HG02588 (cell line): ENCODE measurements around the gene PDXP.
"Not testable (repeated sequence)": the region's sequence is repeated elsewhere in the genome, so short reads cannot be mapped to it uniquely, and the experiment has no call there.

Source experiments
- ATAC-seq: cut with Tn5 transposase; IDR thresholded peaks from one replicate; pipeline ENCODE4 v1.9.1; 2021; ENCODE audit warnings: mild to moderate bottlenecking, moderate library complexity; ENCODE audit not compliant: unreplicated experiment

PDXP gene, protein sequence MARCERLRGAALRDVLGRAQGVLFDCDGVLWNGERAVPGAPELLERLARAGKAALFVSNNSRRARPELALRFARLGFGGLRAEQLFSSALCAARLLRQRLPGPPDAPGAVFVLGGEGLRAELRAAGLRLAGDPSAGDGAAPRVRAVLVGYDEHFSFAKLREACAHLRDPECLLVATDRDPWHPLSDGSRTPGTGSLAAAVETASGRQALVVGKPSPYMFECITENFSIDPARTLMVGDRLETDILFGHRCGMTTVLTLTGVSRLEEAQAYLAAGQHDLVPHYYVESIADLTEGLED

DNA sequence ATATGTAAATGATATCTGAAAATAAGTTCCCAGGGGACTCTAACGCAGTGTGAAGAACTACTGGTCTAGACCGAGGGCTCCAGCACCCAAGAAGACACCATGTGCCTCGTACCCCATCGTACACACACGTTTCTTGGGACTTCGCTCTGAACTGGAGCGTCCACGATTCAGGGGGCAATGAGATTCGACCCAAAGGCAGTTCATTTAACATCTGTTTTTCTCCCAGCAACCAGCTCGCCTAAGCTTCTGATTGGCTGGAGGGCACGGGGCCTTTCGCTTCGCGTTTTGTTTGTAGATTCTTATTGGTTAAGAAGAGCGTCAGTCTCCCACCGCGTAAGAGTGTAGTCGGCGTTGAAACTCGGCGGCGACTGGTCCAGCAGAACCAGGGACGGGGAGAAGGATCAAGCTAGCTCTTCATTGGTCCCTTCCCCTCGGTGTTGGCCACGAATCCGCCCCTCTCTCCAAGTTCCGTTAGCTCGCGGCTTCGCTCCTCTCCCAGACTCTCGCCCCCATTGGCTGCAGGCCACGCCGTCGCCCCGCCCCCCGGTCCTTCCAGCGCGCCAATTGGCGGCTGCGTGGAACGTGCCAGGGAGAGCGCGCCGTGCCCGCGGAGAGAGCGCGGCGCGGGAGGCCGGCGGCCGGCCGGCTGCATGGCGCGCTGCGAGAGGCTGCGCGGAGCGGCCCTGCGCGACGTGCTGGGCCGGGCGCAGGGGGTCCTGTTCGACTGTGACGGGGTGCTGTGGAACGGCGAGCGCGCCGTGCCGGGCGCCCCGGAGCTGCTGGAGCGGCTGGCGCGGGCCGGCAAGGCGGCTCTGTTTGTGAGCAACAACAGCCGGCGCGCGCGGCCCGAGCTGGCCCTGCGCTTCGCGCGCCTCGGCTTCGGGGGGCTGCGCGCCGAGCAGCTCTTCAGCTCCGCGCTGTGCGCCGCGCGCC lies at the start of gene PDXP:
Gene PDXP (plus strand): TSS at position 591 of the 933 bp plus-strand sequence. CDS start 60 bp downstream, at position 651.
- ATAC-seq = peak; percentile 78

DNA sequence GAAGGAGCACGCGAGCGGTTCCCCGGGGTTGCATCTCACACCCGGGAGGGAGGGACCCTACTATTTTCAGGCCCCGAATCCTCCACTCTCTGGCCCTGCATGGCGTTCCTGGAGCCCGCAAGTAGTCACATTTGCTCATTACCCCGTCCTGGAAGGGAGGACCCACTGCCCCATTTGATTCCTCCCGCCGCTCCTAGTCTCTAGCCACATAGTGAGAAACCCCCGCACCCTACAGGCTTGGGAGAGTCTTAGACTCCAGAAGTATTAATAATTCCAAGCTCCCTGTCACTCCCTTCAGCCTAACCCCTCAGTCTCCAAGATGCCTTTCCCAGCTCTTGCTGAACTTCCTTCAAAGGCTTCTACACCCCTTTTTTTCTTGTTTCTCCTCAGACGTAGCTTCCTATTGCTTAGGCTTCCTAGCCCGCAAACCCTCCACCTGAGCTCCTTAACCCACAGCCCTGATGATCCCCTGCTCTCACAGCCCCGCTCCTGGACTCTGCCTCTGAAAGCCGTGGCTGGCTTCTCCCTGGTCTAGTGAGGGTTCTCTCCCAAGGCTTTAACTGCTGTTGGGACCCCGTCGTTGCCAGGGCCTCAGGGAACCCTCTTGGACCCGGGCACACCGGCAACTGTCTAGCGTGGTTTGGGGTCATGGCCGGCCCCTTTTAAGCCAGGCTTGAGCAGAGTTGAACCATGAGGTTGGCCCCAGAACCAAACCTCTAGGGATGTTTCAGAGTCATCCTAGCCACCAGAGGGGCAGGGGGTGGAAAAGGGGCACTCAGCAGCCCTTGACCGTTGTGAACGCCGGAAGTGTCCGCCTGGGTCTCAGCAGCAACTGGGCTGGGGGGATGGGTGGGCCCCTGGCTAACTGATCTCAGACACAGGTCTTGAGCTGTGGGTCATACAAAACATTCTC lies 49.0 kb upstream of the PDXP start:
- no peak for ATAC-seq

DNA sequence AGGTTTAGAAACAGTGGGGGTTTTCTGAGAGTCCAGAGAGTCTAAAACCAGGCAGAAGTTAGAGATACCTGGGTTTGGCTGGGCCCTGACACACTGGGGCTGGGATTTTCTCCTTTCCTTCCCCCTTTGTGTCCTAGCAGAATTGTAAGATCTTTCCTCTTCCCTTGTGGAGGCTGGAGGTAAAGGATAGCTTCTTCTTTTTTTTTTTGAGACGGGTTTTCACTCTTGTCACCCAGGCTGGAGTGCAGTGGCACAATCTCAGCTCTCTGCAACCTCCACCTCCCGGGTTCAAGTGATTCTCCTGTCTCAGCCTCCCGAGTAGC lies 48.4 kb upstream of the PDXP start:
- not testable (repeated sequence) for ATAC-seq

DNA sequence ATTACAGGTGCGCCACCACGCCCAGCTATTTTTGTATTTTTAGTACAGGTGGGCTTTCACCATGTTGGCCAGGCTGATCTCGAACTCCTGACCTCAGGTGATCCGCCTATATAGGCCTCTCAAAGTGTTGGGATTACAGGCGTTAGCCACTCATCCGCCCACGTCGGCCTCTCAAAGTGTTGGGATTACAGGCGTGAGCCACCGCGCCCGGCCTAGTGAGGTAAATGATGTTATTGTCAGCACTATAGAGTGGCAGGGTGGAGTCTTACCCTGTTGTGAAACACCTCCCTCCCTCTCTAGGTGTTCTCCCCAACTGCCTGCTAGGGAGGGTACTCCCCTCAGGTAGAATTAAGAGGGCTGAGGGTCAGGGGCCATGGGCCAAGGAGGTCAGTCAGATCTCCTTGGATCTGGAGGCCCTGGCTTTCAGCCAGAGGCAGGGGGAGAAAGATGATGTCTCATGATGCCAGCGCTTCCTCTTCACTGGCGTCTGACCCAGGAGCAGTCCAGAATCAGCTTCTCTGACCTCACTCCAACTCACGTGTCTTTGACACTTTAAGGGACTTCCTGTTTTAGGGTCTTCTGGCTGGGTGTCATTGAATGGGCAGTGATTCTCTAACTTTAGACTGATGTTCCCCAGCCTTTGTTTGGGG lies 47.9 kb upstream of the PDXP start:
- no peak for ATAC-seq

DNA sequence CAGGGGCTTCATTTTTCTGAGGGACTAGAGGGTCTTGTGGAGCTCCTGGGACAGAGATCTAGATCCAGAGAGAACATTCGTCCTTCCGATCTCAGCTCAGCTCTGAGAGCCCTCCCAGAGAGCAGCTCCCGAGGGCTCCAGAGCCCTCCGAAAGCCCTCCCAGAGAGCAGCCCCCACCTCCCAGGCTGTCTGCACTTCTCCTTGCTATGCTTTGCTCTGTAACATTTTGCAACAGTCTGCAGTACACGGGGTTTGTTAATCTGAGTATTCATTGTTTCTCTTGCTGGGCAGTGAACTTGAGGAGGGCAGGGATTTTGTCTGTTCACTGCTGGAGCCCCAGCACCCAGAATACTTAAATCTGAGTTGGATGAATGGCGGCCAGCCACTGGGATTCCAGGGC lies 47.3 kb upstream of the PDXP start:
- ATAC-seq = no peak

DNA sequence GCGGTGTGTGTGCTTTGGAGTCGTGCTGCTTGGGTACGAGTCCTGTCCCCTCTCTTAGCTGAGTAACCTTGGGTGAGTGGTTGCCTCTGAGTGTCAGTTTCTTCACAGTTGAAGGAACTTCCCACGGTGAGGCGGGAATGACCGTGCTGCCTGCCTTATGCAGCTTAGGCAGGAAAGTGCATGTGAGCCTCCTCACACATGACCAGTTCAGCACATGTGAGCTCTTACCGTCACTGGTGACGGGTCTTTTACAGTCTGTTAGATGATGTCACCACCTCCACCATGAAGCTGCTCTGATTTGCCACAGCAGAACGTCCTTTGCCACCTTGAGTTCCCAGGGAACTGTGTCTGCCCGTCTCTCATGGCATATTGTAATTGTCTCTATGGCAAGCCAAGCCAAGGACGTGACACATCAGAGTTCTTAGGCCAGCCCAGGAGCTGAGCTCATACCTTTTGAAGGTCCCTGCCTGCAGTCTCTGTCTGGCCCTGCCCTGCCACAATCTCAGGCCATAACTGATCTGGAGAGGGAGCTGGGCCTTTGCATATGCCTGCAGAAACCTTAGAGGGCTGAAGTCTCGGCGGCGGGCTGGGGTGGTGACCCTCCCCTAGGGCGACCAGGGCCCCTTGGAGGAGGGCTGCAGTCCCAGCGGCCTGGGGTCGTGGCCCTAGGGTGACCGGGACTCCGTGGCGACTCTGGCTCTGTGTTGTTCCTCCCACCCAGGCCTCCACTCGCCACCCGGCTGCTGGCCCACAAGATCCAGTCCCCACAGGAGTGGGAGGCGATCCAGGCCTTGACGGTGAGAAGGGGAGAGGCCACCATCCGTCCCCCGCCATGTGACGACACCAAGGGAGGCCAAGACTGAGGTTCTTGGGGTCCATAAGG lies 42.1 kb upstream of the PDXP start:
- no peak for ATAC-seq

DNA sequence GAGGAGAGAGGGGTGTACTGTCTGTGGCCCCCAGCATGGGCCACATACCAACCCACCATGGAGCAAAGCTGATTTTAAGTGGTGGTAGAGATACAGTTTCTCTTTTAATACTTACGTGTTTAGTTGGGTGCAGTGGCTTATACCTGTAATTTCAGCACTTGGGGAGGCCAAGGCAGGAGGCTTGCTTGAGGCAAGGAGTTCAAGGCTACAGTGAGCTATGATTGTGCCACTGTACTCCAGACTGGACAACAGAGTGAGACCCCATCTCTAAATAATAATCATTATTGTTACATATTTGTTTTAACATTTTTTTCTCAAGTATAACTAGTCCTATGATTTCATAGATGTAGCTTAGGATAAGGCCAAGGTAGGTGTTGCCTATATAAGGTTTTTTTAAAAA lies 41.1 kb upstream of the PDXP start:
- ATAC-seq = no peak

DNA sequence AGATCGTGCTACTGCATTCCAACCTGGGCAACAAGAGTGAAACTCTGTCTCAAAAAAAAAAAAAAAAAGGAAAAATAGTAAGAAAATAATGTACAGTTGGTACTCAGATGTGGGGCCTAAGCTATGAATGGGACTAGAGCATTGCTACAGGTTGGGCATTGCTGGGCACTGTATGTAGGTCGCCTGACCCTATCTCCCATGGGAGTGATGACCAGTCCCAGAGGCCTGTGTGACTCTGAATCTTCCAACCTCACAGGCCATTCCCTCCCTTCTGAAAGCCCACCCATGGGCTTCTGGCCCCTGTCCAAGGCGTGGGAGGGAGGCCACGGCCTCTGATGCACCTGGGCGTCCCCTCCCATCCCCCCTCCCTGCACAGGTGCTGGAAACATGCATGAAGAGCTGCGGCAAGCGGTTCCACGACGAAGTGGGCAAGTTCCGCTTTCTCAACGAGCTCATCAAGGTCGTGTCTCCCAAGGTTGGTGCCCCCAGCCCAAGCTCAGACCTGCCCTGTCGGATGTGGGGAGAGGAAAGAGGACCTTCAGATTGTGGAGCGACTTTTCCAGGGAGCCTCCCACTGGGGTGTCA lies 40.4 kb upstream of the PDXP start:
- no peak for ATAC-seq

DNA sequence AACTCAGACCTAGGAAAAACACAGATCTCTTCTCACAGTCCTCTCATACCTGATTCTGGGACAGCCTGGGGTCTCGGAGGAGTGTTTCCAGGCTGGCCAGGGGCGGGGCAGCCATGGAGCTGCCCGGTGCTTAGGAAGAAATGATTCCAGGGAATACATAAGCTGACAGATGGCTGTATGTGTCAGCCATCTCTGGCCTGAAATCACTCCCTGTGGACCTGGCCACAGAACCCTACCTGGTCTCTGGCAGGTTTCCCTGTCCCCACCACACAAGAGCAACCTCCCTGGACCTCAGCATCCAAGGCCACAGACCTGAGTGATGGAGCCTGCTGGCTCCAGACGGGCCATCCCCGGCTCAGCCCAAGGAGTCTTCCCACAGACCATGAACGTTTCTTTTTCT lies 39.8 kb upstream of the PDXP start:
- no peak for ATAC-seq

DNA sequence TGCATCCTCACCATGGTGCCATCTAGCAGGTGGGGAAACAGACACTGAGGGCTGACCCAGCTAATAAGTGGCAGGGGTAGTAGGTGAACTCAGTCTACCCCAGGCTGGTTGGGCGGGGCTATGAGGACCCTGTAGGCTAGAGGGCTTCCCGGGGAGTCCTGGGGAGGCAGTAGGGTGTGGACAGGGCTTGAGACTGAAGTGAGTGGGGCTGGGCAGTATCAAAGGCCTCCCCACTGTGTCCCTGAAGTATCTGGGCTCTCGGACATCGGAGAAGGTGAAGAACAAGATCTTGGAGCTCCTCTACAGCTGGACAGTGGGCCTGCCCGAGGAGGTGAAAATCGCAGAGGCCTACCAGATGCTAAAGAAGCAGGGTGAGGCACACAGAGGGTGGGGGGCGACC lies 38.5 kb upstream of the PDXP start:
- ATAC-seq = no peak

DNA sequence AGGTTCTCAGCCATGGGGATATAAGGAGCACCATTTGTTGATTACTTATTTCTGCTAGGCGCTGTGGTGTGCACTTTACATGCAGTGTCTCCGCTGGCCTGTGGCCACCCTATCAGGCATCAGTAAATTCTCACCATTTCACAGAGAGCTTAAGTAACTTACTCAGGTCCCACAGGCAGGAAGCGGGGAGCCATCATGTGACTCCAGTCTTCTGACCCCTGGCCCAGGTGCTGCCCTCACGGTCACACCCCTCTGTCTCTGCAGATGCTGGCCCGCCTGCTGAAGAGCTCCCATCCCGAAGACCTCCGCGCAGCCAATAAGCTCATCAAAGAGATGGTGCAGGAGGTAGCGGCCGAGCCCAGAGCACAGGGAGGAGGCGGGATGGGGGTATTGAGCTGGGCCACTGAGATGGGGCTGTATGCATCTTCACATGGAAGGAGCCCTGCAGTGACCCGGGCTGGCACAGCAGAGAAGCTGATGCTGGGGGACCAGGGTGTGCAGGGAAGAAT lies 37.1 kb upstream of the PDXP start:
- ATAC-seq = no peak

DNA sequence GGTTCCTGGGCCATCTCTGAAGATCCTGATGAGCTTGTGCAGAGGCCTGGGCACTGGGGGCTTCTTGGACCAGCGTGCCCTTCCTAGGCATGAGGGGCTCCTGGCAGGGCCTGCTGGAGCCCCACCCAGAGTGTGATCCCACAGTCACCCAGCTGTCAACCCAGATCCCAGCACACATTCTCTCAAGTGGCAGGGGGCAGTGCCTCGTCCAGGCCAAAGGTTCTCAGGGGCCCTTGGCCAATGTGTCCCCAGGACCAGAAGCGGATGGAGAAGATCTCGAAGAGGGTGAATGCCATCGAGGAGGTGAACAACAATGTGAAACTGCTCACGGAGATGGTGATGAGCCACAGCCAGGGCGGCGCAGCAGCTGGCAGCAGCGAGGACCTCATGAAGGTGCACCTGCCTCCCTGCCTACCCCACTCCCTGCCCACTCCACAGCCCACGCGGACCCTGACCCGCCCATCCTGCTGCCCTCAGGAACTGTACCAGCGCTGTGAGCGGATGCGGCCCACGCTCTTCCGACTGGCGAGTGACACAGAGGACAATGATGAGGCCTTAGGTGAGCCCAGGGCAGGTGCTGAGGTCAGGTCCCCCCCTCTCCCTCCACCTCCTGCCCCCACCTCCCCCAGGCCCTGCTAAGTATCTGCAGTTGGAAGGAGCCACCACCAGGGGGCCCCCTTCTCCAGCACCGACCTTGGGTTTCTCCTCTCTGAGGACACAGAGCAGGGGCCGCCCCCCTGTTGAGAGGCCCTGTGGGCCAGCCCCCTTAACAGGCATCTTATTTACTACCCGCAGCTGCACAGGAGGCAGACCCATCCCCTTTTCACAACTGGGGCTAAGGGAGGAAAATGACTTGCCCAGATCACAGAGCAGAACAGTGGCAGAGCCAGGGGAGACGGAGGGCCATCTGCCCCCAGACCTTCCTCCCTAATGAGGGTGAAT lies 35.2 kb upstream of the PDXP start:
- ATAC-seq = no peak

DNA sequence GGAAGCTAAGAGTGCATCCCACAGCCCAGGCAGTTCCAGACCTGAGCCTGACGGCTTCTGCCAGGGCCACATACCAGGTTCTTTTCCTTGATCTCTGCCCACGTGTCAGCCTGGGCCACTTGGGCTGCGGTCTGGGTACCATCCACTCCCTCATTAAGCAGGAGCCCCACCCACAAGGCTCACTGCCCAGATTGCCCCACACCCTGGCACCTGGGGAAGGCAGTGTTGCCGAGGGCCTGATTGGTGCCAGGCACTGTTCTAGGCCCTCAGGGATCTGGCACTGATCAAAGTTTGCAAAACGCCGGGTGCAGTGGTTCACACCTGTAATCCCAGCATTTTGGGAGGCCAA lies 34.5 kb upstream of the PDXP start:
- no peak for ATAC-seq

DNA sequence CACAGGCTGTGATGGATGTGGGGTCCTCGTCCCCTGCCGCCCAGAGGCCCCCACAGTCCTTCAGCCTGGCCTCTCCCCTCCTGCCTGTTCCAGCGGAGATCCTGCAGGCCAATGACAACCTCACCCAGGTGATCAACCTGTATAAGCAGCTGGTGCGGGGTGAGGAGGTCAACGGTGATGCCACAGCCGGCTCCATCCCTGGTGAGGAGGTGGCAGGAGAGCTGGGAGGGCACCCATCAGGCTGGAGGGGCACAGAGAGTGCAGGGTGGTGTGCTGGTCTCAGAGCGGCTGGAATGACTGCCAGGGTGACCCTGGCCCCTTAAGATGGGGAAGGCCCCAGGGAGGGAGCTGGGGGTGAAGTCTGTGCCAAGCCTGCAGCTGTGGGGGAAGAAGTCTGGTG lies 33.6 kb upstream of the PDXP start:
- no peak for ATAC-seq

DNA sequence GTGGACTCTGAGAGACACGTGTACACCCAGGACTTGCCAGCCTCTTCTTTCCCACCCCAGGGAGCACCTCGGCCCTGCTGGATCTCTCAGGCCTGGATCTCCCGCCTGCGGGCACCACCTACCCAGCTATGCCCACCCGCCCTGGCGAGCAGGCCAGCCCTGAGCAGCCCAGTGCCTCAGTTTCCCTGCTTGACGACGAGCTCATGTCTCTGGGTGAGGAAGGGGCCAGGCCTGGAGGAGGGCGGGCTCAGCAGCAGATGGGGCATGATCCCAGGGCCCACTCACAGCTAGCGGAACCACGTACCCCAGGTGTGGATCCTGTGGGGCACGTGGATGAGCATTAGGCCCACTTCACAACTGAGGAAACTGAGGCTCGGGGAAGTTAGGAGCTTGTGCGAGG lies 32.8 kb upstream of the PDXP start:
- no peak for ATAC-seq

DNA sequence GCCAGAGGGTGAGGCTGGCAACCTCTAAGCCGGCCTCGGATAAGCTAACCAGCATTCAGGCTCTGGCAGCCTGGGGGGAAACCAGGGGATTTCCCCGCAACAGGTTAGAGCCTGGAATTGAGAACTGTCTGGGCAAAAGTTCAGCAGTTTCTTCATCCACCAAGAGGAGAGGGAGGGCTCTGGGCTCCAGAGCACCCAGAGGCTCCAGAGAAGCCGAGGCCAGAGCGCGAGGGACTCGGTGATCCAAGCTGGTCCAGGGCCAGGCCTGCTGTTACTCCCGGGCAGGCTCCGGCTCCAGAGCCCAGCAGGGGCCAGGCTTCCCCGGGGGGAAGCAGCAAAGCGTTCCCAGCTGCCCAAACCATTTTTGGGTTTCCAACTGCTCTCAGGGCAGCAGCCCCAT lies 32.4 kb upstream of the PDXP start:
- no peak for ATAC-seq

DNA sequence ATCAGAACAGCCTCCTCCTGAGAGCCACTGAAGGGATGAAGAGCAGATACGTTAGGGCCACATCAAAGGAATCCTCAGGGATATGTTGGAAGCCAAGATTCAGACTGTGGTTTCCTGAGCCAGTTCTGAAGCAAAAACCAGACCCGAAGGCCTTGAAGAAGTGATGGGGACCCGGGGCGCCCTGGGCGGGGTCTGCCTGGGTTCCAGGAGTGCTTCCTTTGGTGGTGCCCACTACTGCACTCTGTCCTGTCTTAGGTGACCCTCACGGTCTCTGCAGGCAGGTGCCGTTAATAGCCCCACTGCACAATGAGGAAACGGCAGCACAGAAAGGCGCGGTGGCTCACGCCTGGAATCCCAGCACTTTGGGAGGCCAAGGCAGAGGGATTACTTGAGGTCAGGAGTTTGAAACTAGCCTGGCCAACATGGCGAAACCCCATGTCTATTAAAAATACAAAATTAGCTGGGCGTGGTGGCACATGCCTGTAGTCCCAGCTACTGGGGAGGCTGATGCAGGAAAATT lies 31.9 kb upstream of the PDXP start:
- ATAC-seq = no peak

DNA sequence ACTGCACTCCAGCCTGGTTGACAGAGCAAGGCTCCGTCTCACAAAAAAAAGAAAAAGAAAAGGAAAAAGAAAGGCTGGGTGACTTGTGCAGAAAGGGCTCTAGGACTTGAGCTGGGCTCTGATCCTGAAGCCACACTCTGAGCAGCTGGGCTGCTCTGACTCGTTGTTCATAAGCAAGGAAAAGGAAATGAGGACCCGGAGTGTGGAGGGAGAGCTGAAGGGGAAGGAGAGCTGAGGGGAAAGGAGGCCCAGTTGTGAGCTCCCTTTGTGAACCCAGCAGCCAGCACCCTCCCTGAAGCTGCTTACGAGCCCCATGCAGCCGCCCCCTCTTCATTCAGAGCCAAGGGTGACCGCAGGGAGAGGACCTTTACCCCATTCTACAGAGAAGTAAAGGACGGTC lies 31.4 kb upstream of the PDXP start:
- ATAC-seq = no peak
